Right ventricle myocardium superior (tissue), 1 donor: ENCODE measurements around the gene GLI1. TPM values are rescaled to one million over a fixed set of nuclear protein-coding genes. Genes with fewer than 3 reads are reported as not detected.
"Not testable (repeated sequence)": the region's sequence is repeated elsewhere in the genome, so short reads cannot be mapped to it uniquely, and the experiment has no call there.

ENCODE experiments used
- ATAC-seq: fragments of 200-7000 bp; cut with Tn5 transposase; one replicate; pipeline ENCODE4 v1.9.1; 2020; ENCODE audit warnings: mild to moderate bottlenecking; ENCODE audit not compliant: poor library complexity
- DNase-seq: peaks from one replicate; pipeline ENCODE4 v3.0.0-alpha.2; 2020
- intact Hi-C: fragments of 100-400 bp; cut with DNase I; formaldehyde crosslinking; loops from one replicate; pipeline ENCODE4 v1.11.2; 2022
- total RNA-seq: library from RNA; stranded (reverse); fragmentation: NEBNext Ultra II Directional; extraction: Animal tissue kit (Norgen Biotek cat#: 25700); gene quantifications from one replicate; pipeline ENCODE4 v1.2.1, GENCODE V29; 2021
- donor health status: DM: no; HTN: yes; CAD: no; lungs with severe emphysema.

Gene GLI1
- total RNA-seq, 1 donor from 2014 or later: 0.56 TPM

GRCh38 chr12:57511588-57512325 is 52.2 kb downstream of the GLI1 start:
- no peak for ATAC-seq
- intact Hi-C loops: no loop called here
- no peak for DNase-seq

- ATAC-seq (no peak), DNase-seq (no peak)
- intact Hi-C loops: no loop called here
Observed at GRCh38 chr12:57512665-57513064, 53.1 kb downstream of the GLI1 start.

- no peak for ATAC-seq
- intact Hi-C loops: no loop called here
Observed at GRCh38 chr12:57513266-57513665, 53.7 kb downstream of the GLI1 start.

GRCh38 chr12:57513677-57514076 is 54.1 kb downstream of the GLI1 start:
- DNase-seq, ATAC-seq, intact Hi-C loops: not testable (repeated sequence)

More at GRCh38 chr12:57513266-57513665, 53.7 kb downstream of the GLI1 start:
- DNase-seq: no peak

- intact Hi-C loops, ATAC-seq, DNase-seq: not testable (repeated sequence)
Observed at GRCh38 chr12:57514246-57514645, 54.7 kb downstream of the GLI1 start.

- intact Hi-C loops: no loop called here
- ATAC-seq (no peak), DNase-seq (no peak)
Observed at GRCh38 chr12:57514720-57515407, 55.3 kb downstream of the GLI1 start.

- no peak for DNase-seq
- intact Hi-C loops: no loop called here
- no peak for ATAC-seq
Observed at GRCh38 chr12:57515408-57515933, 55.9 kb downstream of the GLI1 start.

- intact Hi-C loops: no loop called here
- ATAC-seq: no peak
- DNase-seq: no peak
Observed at GRCh38 chr12:57515934-57516541, 56.5 kb downstream of the GLI1 start.

- intact Hi-C loops: no loop called here
- DNase-seq (no peak), ATAC-seq (no peak)
Observed at GRCh38 chr12:57516617-57517153, 57.1 kb downstream of the GLI1 start.

- intact Hi-C loops: no loop called here
- ATAC-seq (no peak), DNase-seq (no peak)
Observed at GRCh38 chr12:57517187-57517586, 57.6 kb downstream of the GLI1 start.

- intact Hi-C loops, ATAC-seq, DNase-seq: not testable (repeated sequence)
Observed at GRCh38 chr12:57517718-57518117, 58.1 kb downstream of the GLI1 start.

GRCh38 chr12:57518176-57518919 is 58.8 kb downstream of the GLI1 start:
- no peak for DNase-seq
- ATAC-seq: no peak
- intact Hi-C loops: no loop called here

- DNase-seq: peak; percentile 64
- no peak for ATAC-seq
- intact Hi-C loops: no loop called here
Observed at GRCh38 chr12:57518920-57519795, 59.6 kb downstream of the GLI1 start.

- ATAC-seq (no peak), DNase-seq (no peak)
Observed at GRCh38 chr12:57519796-57520052, 60.1 kb downstream of the GLI1 start.

GRCh38 chr12:57520053-57520818 is 60.7 kb downstream of the GLI1 start, which contains the start of gene DDIT3:
Gene DDIT3, minus strand, starts transcription at chr12:57520514. Its CDS starts 3,108 bp downstream, at chr12:57517406.
- ATAC-seq (peak; percentile 84), DNase-seq (peak; percentile 100)
- intact Hi-C loops: no loop called here

More at GRCh38 chr12:57519796-57520052, 60.1 kb downstream of the GLI1 start:
- intact Hi-C loops: no loop called here

GRCh38 chr12:57521525-57522010 is 62.0 kb downstream of the GLI1 start:
- ATAC-seq: no peak
- DNase-seq: peak; percentile 58
- intact Hi-C loops: no loop called here
